ENCODE measurements around the gene SEPHS2. TPM values are rescaled to one million over a fixed set of nuclear protein-coding genes. Genes with fewer than 3 reads are reported as not detected.
"Not testable (repeated sequence)": the region's sequence is repeated elsewhere in the genome, so short reads cannot be mapped to it uniquely, and the experiment has no call there.

Gene SEPHS2
- polyA plus RNA-seq, 2 of the 4 experiments (the other 2 are of a cell fraction) = 47.8 to 72.6 TPM

- Histone ChIP-seq H3K9me3 (no peaks in the 10 kb centered on the region), H3K4me3 (no peak overlapping the region), H3K4me1 (0 out of 3 replicates have a peak, but pooled peaks cover 3% of the 10 kb centered on the region), H3K27ac (no peak overlapping the region), H3K4me2 (no peak overlapping the region)
- ChIA-PET POLR2A (no interaction called here), CTCF (interaction anchor here (1.6 to 2.4 kb wide), 3 partner anchors 8 to 158 kb away, joined by 8 to 12 read pairs (median 9); partner anchors contain the start of gene DCTPP1)
- DNase-seq (ENCODE audit: low read depth in 1 of 2, low spot score in 1 of 2) (no peak), ATAC-seq (no peak), FAIRE-seq (no peak)
- 100% methylated on average over 1 of the region's 1 CpG for WGBS (ENCODE audit: missing lambda C conversion rate)
- TF ChIP-seq EHMT2 (IDR thresholded peaks at IDR 0.05; ENCODE audit: low read depth) (no peak), HOXA7 (CRISPR knock-in tag; IDR thresholded peaks at IDR 0.05) (no peak), PBX3 (IDR thresholded peaks at IDR 0.05) (no peak), FOXS1 (CRISPR knock-in tag; IDR thresholded peaks at IDR 0.05) (no peak), BHLHE40 (IDR thresholded peaks at IDR 0.05; ENCODE audit: low read depth, low read length) (no peak), CHD4 (IDR thresholded peaks at IDR 0.05; ENCODE audit: borderline replicate concordance) (no peak), NPAS2 (CRISPR knock-in tag; IDR thresholded peaks at IDR 0.05; ENCODE audit: borderline replicate concordance) (no peak), ELK1 (IDR thresholded peaks at IDR 0.05; ENCODE audit: low read depth, low read length) (no peak), RCOR1 (IDR thresholded peaks at IDR 0.05; ENCODE audit: low read depth, low read length) (no peak), PHF8 (IDR thresholded peaks at IDR 0.05; ENCODE audit: borderline replicate concordance, low read depth) (no peak), ZNF302 (CRISPR knock-in tag; IDR thresholded peaks at IDR 0.05) (no peak), CBX2 (IDR thresholded peaks at IDR 0.05; ENCODE audit: borderline replicate concordance, low read depth) (no peak), TFCP2L1 (CRISPR knock-in tag; IDR thresholded peaks at IDR 0.05) (no peak), RARB (CRISPR knock-in tag; IDR thresholded peaks at IDR 0.05) (no peak), USF2 (IDR thresholded peaks at IDR 0.05) (no peak)
These were observed 11.6 kb upstream of the SEPHS2 start for GRCh38 chr16:30457256-30457655.

- Histone ChIP-seq H3K27ac (no peak overlapping the region), H3K4me1 (0 out of 3 replicates have a peak, but pooled peaks cover 3% of the 10 kb centered on the region), H3K4me2 (no peak overlapping the region), H3K4me3 (no peak overlapping the region), H3K9me3 (no peaks in the 10 kb centered on the region)
- ATAC-seq (no peak), DNase-seq (ENCODE audit: low read depth in 1 of 2, low spot score in 1 of 2) (no peak), FAIRE-seq (no peak)
- TF ChIP-seq CHD2 (IDR thresholded peaks at IDR 0.05; ENCODE audit: low read length, partially characterized antibody) (no peak), USF2 (IDR thresholded peaks at IDR 0.05) (no peak), HES2 (IDR thresholded peaks at IDR 0.05) (no peak), NFE2L2 (conservative IDR thresholded peaks at IDR 0.05; ENCODE audit: low read length) (no peak), CBX8 (IDR thresholded peaks at IDR 0.05) (no peak), NR3C1 (IDR thresholded peaks at IDR 0.05) (no peak), PHF8 (IDR thresholded peaks at IDR 0.05; ENCODE audit: borderline replicate concordance, low read depth) (no peak), POLR2A (IDR thresholded peaks at IDR 0.05; ENCODE audit: low read length) (no peak), CBX2 (IDR thresholded peaks at IDR 0.05; ENCODE audit: borderline replicate concordance, low read depth) (no peak), RCOR1 (IDR thresholded peaks at IDR 0.05; ENCODE audit: low read depth, low read length) (no peak), TP53 (CRISPR knock-in tag; IDR thresholded peaks at IDR 0.05) (no peak), RFX5 (IDR thresholded peaks at IDR 0.05) (no peak), FOSB (CRISPR knock-in tag; IDR thresholded peaks at IDR 0.05) (no peak), MYC (IDR thresholded peaks at IDR 0.05; ENCODE audit: borderline replicate concordance, low read length) (no peak), JUN (IDR thresholded peaks at IDR 0.05) (no peak), RAD21 (conservative IDR thresholded peaks at IDR 0.05 in 1 of 2, IDR thresholded peaks at IDR 0.05 in 1 of 2) (no peak), FOSL2 (IDR thresholded peaks at IDR 0.05) (no peak), FOSL2 (CRISPR knock-in tag; IDR thresholded peaks at IDR 0.05) (no peak)
- CTCF ChIA-PET = interaction anchor here (0.7 to 2.4 kb wide), 5 partner anchors 20 to 173 kb away, joined by 3 to 12 read pairs (median 3); partner anchors contain the start of gene DCTPP1
- POLR2A ChIA-PET = interaction anchor here (0.8 to 1.3 kb wide), 2 partner anchors 11 to 78 kb away, joined by 3 to 4 read pairs; no protein-coding TSS in a partner anchor
- WGBS (ENCODE audit: missing lambda C conversion rate) = 81% methylated on average over 1 of the region's 1 CpG
These were observed 10.6 kb upstream of the SEPHS2 start for GRCh38 chr16:30456302-30456701.

- POLR2A ChIA-PET; H3K4me1 ChIP-seq; FAIRE-seq; DNase-seq (ENCODE audit: low read depth in 1 of 2, low spot score in 1 of 2); H3K9me3 ChIP-seq; H3K27ac ChIP-seq; H3K4me2 ChIP-seq; H3K4me3 ChIP-seq; ATAC-seq: not testable (repeated sequence)
- WGBS (ENCODE audit: missing lambda C conversion rate) = 65% methylated on average over 20 of the region's 20 CpGs
- CTCF ChIA-PET = interaction anchor here (0.6 to 2.5 kb wide), 4 partner anchors 16 to 176 kb away, joined by 3 to 9 read pairs (median 4); partner anchors contain the start of gene DCTPP1
These were observed 7.3 kb upstream of the SEPHS2 start for GRCh38 chr16:30452709-30453580.
